ENCODE data around the gene UBL3.

The UBL3 gene

DNA sequence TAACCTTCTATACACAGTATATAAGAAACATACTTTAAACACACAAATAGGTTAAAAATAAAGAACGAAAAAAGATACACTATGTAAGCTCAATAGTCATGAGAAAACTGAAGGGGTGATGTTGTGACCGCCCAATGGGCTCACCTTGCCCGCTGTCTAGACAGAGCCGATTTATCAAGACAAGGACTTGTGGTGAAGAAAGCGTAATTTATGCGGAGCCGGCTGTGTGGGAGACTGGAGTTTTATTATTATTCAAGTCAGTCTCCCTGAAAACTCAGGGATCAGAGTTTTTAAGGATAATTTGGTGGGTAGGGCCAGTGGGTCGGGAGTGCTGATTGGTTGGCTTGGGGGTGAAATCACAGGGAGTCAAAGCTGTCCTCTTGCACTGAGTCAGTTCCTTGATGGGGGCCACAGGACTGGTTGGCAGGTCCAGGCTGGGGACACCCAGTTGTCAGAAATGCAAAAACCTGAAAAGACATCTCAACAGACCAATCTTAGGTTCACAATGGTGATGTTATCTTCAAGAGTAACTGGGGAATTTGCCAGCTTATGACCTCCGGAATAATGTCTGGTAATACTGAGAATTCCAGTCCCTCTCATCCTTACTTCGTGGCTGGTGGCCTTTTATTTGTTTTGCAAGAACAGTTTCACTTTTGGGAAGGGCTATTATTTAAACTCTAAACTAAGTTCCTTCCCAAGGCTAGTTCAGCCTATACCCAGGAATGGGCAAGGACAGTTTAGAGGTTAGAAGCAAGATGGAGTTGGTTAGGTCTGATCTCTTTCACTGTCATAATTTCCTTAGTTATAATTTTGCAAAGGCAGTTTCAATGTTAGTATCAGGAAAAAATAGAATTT lies 96.6 kb downstream of the UBL3 start:
- no peak for DNase-seq

GRCh38 chr13:29752175-29752574 lies 98.2 kb downstream of the UBL3 start:
- DNase-seq: no peak

DNA sequence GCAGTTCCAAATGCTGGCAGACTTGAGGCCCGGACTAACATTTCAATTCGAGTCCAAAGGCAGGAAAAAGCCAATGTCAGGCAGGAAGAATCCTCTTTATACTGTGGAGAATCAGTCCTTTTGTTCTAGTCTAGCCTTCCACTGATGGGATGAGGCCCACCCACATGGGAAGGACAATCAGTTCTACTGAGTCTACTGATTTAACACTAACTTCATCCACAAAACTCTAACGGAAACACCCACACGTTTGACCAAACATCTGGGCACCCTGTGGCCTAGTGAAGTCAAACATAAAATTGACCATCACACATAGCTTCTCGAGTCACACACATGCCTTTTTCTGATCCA lies 100.3 kb downstream of the UBL3 start:
- no peak for DNase-seq

DNA sequence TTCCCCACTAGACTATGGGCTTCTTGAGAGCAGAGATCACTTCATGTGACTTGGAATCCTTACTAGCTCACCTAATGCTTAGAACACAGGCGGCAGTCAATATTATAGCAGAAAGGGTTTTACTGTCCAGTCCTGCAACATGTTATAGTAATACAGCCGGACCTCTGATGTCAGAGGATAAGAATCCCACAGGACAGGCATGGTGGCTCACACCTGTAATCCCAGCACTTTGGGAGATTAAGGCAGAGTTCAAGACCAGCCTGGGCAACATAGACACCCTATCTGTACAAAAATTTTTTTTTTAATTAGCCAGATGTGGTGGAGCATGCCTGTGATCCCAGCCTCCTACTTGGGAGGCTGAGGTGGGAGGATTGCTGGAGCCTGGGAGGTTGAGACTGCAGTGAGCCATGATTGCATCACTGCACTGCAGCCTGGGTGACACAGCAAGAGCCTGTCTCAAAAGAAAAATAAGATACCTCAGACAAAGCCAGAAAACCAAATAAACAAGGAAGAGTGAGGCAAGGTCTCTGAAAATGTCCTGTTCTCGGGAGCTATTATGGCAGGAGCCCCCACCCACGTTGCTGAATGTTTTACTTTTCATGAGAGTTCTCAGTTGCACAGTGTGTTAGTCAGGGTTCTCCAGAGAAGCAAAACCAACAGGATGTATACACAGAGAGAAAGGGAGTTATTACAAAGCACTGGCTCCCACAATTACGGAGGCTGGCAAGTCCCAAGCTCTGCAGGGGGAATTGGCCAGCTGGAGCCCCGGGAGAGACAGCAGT lies 100.8 kb downstream of the UBL3 start:
- DNase-seq: no peak

GRCh38 chr13:29748097-29748496 lies 102.3 kb downstream of the UBL3 start:
- DNase-seq: no peak

DNA sequence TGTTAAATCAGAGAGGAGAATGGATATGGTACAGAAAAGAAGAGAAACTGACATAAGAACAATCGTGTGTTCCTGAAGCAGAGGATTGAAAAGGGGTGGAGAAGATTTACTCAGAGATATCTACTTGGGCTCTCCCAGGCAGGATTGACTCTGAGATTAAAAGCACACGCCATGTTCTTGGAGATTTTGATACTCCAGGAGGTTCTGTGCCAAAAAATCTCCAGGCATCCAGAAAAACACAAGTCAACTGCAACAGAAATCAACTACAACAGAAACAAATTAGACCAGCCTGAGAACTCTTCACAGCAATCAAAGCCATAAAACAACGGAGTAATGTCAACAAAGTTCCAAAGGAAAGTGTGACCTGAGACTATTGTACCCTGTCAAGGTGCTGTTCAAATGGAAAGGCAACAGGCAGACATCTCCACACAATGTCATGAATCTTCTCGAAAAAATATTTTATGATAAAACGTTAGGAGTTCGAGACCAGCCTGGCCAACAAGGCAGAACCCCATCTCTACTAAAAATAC lies 104.2 kb downstream of the UBL3 start:
- DNase-seq: no peak

DNA sequence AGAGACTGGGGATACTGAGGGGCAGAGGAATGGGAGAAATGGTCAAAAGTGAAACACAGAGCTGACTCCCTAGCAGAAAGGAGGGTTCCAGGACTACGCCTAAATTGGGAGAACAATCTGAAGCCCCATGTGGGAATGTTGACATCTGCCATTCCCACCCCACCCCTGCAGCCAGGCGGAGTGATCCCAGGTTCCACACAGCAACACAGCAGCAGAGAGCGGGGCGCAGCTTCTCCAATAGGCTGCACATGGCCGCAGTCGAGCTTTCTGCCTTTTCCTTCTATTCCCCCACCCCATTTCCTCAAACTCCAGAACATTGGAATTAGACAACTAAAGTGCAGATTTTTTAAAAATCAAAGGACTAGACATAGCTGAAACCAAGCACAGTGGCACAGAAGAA lies 104.7 kb downstream of the UBL3 start:
- DNase-seq: no peak

DNA sequence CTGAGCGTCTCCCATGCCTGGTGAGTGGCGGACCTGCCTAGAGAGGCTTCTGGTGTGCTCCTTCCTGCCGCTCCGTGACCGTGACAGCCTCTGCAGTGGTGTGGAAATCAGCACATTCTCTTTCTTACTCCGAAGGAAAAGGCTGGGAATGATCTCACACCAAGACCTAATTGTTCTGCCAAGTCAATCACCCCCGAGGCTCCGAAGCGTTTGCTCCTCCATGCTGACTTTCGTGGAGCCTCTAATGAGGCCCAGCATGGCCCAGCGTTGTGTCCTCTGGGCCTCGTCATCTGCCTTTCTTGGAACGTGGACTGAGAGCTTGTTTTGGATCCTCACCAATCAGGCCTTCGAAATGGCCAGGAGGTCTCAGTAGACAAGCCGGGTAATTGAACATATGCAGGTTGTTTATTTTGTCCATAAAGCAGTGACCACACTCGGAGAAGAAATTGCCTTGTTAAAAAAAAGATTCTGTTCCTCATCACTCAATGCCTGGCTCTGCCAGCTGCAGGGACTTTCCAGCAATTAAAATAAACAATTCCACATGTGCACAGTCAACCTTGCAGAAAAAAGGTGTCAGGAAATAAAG lies 107.1 kb downstream of the UBL3 start:
- DNase-seq: no peak

GRCh38 chr13:29740961-29741360 lies 109.5 kb downstream of the UBL3 start:
- no peak for DNase-seq

- DNase-seq: no peak
Observed at GRCh38 chr13:29737061-29737460, 113.4 kb downstream of the UBL3 start.

DNA sequence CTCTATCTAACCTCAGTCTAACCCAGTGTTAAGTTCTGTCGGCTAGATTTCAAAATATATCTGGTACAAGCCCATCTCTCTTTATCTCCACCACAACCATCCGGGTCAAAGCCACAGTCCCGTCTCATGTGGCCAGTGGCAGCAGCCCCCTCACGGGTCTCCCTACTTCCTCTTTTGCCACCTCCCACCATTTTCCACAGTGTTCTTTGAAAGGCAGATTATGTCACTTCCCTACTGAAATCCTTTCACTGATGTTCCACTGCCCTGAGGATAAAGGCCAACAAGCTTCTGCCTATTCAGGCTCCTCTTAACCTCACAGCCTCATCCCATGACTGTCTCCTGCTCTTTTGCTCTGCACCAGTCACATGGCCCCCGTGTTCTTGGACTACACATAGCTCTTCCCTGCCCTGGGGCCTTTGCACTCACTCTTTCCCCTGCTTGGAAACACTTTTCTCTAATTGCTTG lies 117.2 kb downstream of the UBL3 start:
- peak; percentile 67 for DNase-seq

DNA sequence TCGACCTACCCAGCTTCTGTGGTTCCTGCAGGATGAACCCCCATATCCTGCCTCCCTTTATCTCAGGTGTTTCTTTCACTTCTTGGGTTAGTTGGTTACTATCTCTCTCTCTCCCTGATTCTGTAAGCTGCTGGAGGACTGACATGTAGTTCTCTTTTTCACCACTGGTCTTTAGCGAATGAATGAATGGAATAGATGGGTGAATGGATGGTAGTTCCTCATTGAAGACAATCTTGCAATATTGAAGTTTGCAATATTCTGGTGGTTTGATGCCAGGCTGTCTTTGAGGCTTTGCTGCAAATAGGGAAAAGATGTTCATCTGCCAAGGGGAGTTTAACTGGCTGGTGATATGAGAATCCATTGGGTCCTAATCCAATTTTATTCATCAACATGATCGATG lies 120.2 kb downstream of the UBL3 start:
- peak; percentile 10 for DNase-seq

DNA sequence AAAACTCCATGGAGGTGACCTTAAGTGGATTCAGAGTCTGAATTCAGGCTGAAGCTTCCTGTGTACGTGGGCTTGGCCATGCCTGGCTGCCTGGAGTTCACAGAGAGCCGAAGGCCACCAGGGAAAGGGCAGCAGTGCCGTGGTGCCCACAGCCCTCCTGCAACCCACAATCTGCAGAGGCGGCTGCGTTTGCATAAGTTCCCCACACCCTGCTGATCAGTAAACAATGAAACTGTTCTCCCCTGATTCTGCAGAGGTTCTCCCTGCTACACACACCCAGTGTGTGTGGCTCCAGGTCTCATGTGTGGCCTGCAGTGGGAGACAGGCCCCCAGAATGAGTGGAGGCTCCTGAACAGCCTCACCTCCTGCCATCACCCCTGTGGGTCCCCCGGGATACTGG lies 128.0 kb downstream of the UBL3 start:
- DNase-seq: no peak

DNA sequence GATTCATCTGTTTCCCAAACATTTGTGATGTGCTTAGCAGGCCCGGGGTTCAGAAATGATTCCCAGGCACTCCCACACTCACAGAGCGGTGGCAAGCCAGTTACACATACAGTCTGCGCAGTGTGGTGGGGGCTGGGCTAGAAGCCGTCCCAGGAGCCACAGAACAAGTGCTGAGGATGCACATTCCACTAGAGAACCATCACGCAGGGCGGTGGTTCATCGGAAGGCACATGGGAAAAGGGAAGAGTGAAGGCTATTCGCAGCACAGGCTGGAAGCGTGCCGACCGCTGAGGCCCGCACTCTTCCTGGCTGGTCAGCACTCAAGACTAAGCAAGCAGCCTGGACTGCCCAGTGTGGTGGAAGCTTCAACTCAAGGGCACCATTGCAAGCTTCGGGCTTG lies 128.7 kb downstream of the UBL3 start:
- DNase-seq: no peak

DNA sequence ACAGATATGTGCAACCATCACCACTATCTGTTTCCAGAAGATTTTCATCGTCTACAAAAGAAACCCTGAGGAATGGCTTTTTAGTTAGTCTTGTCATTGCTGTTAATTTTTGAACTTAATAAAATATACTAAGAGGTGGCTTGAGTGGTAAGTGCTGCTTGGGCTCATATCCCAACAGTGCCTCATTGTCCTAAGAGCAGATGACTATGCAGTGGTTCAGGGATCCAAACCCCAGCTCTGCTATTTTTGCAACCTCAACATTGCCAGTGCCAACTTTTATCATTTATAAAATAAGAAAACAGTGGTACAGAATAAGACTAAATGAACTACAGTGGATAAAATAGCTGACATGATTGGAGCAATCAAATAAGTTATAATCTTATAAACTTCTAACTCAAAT lies 131.7 kb downstream of the UBL3 start:
- no peak for DNase-seq

DNA sequence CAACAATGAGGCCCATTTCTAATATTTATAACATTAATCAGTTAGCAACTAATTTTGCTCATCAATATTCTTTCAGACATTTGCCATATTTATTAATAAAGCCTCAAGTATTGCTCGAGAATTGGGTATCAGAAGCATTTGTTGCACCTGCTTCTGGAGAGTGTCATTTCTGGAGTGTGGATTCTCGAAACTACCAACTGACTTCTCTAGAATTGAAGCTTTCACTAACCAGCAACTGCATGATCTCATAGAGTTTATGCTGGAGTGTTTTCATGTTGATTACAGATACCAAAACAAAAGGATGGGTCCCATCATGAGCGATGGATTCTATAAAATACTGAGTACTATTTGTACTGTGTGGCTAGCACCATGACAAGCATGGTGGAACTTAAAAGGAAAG lies 133.9 kb downstream of the UBL3 start:
- no peak for DNase-seq
